Neural cell (in vitro differentiated cells): ENCODE measurements around the gene KIF1B.

Experiments used
- CTCF ChIP-seq: fragments of 450-650 bp; IDR thresholded peaks from 2 replicates; pipeline ENCODE4 v1.5.1; 2014; ENCODE audit warnings: antibody characterized with exemption, mild to moderate bottlenecking, moderate library complexity; ENCODE audit not compliant: poor library complexity, severe bottlenecking
- EP300 ChIP-seq: fragments of 450-650 bp; conservative IDR thresholded peaks from 2 replicates; pipeline ENCODE4 v1.6.1; 2014; ENCODE audit warnings: antibody characterized with exemption, mild to moderate bottlenecking, moderate library complexity; ENCODE audit not compliant: poor library complexity, severe bottlenecking
- EZH2 ChIP-seq: fragments of 200-600, 300-800 bp; shearing (Covaris generic), sonication (generic); IDR thresholded peaks from 2 replicates; pipeline ENCODE4 v1.6.1; 2014; ENCODE audit warnings: antibody characterized with exemption, low read length, borderline replicate concordance, mild to moderate bottlenecking; ENCODE audit not compliant: insufficient read depth, poor library complexity, severe bottlenecking
- MXI1 ChIP-seq: fragments of 450-650 bp; conservative IDR thresholded peaks from 2 replicates; pipeline ENCODE4 v1.6.1; 2014; ENCODE audit warnings: antibody characterized with exemption, mild to moderate bottlenecking; ENCODE audit not compliant: poor library complexity, severe bottlenecking
- POLR2AphosphoS5 ChIP-seq: IDR thresholded peaks from 2 replicates; pipeline ENCODE4 v1.6.1; 2012
- RAD21 ChIP-seq: fragments of 450-650 bp; conservative IDR thresholded peaks from 2 replicates; pipeline ENCODE4 v1.6.1; 2014; ENCODE audit warnings: antibody characterized with exemption, mild to moderate bottlenecking, moderate library complexity
- TAF1 ChIP-seq: IDR thresholded peaks from 2 replicates; pipeline ENCODE4 v1.6.1; 2012; ENCODE audit warnings: low read depth

GRCh38 chr1:10200620-10201019 lies 9.8 kb upstream of the KIF1B start:
- TF ChIP-seq CTCF: no peak
- no peak for TF ChIP-seq TAF1
- no peak for TF ChIP-seq POLR2AphosphoS5
- no peak for TF ChIP-seq EZH2
- no peak for TF ChIP-seq EP300
- no peak for TF ChIP-seq MXI1
- no peak for TF ChIP-seq RAD21
